Neural progenitor cell (in vitro differentiated cells): ENCODE measurements around the gene NUDT4.

Experiments
- CTCF ChIP-seq: fragments of 200-600 bp; sonication (generic); IDR thresholded peaks from 2 replicates; pipeline ENCODE4 v1.5.1; 2017; ENCODE audit warnings: antibody characterized with exemption, mild to moderate bottlenecking
- EZH2 ChIP-seq: fragments of 200-600 bp; sonication (generic); IDR thresholded peaks from 2 replicates; pipeline ENCODE4 v1.6.1; 2017; ENCODE audit warnings: antibody characterized with exemption, mild to moderate bottlenecking, moderate library complexity
- EZH2phosphoT487 ChIP-seq: fragments of 200-600 bp; sonication (generic); IDR thresholded peaks from 2 replicates; pipeline ENCODE4 v1.6.1; 2017; ENCODE audit warnings: antibody characterized with exemption

DNA sequence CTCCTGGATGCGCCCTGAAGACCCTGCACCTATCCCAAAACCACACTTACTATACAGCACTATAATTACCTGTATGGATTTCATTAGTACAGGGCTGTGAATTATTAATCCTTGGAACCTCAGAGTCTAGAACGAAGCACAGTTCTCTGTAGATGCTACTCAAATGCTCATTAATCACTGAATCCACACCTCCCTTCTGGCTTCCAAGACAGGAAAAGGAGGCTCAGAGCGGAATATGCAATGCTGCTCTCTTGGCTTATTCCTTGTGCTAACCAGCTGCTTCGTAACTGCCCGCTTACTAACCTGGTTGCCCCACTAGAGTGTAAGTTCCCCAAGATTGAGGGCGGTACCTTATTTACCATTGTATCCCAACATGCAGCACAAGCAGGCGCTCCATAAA is 39.1 kb upstream of the NUDT4 start:
- TF ChIP-seq CTCF, result no peak
- TF ChIP-seq EZH2, result no peak
- no peak for TF ChIP-seq EZH2phosphoT487
